Endometrial microvascular endothelial cells (primary cell): Measurements from ENCODE around the gene SERTAD4. TPM values are rescaled to one million over a fixed set of nuclear protein-coding genes. Genes with fewer than 3 reads are reported as not detected.

Source experiments
- in situ Hi-C: cut with HindIII; loops from 2 replicates; pipeline ENCODE4 v1.10.0; 2017; ENCODE audit warnings: low sequenced_read_pairs, low pct_unique_long_range_greater_than_20kb; ENCODE audit errors: inconsistent ontology term
- total RNA-seq: library from RNA; depleted of rRNA; stranded (reverse); fragments of >200 nt; gene quantifications from one replicate; pipeline ENCODE4 v1.2.3, GENCODE V29; 2015; ENCODE audit errors: inconsistent ontology term

Gene SERTAD4
- total RNA-seq, 1 donor from 2014 or later, result 0.46 TPM

DNA sequence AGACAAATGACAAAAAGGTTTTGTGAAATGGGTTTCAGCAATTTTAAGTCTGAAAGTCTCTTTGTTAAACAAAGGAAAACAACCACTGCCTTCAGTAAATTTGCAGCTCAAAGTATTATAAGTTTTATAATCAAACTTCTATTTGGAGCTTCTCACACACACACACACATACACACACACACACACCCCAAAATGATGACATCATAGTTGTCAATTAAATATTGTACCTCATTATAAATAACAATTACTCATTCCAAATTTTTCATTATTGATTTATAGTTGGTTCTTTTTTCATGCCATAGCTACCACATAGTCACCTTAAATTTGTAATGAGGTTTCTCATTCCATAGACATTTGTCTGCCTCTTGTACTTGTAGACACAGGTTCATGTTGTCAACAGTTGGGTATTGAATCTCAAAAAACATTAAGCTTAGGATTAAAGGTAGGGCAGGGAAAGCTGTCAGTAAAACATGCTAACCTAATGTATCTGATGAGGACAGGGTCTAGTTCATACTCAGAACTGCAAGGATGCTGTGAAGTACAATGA lies 2.4 kb upstream of the SERTAD4 start:
- in situ Hi-C loops, result loop anchor here (25.0 kb wide), 1 partner anchor 393 kb away; the partner anchor contains the start of gene UTP25

DNA sequence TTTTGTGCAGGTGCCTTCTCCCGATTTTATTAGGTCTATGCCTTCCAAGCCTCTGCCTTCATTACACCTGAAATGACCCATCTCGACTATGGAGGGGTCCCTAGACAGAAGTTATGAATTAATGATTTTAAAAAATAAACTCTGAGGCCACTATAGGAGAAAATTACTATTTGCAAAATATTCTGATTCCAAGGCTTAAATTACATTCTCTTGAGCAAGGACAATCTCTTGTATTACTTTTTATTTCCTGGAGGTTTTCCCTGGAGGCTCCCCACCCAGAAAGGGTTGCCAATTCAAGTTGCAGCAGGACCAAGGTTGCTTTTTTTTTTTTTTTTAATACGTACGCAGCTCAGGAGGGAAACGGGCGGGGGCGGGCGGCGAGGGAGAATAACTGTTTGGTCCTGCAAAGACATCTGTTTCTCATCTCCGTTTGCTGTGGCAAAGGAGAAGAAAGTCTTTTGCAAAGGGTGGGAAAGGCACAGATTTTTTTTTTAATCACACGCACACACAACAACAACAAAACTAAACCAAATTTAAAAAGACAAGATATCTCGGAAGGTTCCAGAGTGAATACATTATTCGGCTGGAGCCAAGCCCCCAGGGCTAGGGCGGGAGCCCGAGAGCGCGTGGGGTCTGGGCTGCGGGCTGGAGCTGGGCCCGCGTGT lies 618 bp upstream of the SERTAD4 start:
- in situ Hi-C loops, result loop anchor here (25.0 kb wide), 1 partner anchor 395 kb away; the partner anchor contains the start of gene UTP25

DNA sequence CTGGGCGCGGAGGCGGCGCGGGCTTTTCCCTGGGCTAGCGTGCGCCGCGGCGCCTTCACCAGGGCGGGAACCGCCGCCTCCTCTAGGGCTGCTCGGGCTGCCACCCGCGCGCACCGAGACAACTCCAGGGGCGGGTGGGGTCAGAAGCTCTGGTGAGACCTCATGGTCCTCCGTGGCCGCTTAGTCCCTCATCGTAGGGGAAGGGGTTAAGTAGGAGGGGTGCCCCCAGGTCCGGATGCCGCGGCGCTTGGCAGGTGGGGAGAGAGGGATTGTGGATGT lies 559 bp downstream of the SERTAD4 start:
- in situ Hi-C loops, result loop anchor here (25.0 kb wide), 1 partner anchor 396 kb away; the partner anchor contains the start of gene UTP25

DNA sequence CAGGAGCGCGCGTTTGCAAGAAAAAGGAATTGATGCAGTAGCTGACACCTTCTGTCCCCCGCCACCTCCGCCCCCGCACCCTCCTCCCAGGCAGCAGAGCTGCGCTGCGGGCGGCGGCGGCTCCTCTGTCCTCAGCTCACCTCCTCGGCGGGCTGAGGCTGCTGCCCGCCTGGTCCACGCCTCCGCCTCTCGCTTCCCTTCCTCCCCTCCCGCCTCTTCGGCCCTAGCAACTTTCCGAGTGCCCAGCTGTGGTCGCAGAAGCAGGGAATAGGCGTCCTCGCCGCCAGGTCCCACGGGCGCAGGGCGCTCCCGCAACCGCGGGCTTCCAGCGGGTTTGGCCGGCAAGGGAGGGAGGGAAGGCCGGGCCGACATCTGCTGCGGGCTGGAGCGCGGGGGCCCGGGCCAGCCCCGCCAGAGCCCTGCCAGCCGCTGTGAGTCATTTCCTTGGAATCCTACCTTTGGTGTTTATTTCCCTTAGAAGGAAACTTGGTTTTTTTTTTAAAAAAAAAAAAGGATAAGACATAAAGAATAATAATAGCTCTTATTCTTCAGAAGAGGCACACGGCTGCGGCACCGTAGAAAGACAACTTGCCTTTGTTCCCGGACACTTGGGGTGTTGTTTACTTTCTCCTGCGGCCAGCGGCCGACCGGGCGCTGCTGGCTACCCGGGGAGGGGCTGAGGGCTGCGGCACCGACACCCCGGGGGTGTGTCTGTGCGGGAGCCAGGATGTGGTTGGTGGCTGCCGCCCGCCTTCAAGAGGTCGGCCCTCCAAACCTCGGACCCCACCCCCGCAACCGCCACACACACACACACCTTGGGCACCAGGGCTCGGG lies 1.1 kb downstream of the SERTAD4 start:
- in situ Hi-C loops, result loop anchor here (25.0 kb wide), 1 partner anchor 396 kb away; the partner anchor contains the start of gene UTP25

DNA sequence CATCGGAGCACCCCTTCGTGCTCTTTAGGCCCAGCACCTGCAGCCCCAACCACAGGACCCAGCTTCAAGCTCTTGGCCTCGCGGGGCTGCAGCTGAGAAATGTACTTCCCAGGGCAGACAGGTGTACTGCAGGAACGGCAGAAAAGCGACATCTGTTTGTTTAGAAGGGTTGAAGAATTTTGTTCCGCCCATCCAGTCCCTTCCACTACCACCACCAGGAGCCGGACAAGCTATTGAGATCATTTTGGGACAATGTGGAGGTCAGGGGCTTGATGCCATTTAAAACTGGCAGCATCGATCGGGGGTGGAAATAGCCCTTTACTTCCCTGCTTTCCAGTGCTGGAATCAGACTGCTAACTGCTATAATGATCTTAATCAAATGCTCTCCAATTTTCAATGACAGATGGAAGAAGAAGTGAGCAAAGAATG lies 1.7 kb downstream of the SERTAD4 start:
- in situ Hi-C loops, result loop anchor here (25.0 kb wide), 1 partner anchor 397 kb away; the partner anchor contains the start of gene UTP25

DNA sequence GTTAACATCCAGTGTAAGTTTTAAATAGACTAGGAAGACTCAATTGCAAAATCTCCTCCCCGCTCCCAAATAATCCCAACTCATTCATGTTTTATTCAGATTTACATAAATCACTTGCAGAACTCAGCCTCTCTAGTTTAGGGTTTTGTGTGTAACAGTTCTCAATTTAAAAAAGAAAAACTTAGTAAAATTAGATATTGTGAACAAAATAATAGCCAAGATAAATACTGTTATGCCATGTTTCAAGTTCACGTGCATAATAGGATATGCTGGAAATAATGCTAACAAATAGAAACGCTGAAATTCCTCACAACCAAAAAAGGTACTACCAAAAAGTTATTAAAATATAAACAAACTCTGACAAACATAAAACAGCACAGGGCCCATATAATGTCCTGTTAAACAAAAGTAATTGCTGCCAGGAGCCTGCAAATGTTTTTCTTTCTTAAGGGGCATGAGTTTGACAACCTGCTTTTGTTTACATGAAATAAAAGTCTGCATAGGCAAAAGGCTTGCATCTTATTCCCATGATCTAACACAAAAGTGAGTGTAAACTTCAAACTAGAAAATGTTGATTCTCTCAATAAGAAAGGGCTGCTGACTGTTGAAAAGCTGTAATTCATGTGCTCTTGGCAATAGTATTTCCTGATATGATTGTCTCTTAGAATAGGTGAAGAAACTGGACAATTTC lies 2.9 kb downstream of the SERTAD4 start:
- in situ Hi-C loops, result loop anchor here (25.0 kb wide), 1 partner anchor 398 kb away; the partner anchor contains the start of gene UTP25

DNA sequence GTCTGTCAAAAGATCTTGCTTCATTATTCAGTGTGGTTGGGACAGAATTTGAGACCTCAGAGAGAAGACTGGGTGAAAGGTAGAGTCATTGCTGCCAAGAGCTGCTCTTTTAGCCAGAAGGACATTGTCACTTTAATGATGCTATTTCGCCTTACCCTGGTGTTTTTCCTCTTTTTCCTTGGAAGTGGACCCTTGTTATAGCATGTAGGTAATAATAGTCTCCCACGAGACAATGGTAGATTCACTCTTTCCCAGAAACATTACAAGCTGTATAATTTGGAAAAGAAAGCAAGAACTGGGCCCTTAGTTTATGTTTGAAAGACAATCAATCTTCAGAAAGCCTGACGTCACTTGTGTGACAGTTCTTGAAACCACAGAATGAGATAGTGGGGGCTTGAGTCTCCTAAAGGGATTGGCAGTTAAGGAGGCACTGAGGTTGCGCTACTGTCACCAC lies 3.8 kb downstream of the SERTAD4 start:
- in situ Hi-C loops, result loop anchor here (25.0 kb wide), 1 partner anchor 399 kb away; the partner anchor contains the start of gene UTP25

DNA sequence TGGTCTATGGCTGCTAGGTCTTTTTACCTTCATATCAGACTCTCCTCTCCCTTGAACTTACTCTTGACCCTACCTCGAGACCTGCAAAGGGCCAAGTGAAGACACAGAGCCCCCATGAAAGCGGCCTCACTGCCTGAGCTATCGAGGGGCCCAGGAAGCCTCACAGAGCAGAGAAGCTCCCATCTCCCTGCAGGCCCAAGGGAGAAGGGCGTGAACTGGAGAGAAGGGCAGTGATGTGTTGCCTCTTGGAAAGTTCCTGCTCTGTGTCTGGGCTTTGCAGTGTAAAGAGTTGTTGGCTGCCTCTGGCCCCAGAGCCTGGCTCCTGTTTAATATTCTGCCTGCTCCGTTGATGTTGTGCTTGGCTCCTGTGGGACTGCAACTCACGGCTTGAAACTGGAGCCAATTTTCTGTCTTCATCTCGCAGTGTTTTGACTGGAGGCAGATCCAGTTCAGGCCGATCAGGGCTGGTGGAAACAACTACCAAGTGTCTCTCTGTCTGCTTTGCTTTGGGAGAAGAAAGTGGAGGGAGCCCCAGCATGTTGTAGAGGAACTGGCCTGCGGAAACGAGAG lies 4.3 kb downstream of the SERTAD4 start:
- in situ Hi-C loops, result loop anchor here (25.0 kb wide), 1 partner anchor 400 kb away; the partner anchor contains the start of gene UTP25

DNA sequence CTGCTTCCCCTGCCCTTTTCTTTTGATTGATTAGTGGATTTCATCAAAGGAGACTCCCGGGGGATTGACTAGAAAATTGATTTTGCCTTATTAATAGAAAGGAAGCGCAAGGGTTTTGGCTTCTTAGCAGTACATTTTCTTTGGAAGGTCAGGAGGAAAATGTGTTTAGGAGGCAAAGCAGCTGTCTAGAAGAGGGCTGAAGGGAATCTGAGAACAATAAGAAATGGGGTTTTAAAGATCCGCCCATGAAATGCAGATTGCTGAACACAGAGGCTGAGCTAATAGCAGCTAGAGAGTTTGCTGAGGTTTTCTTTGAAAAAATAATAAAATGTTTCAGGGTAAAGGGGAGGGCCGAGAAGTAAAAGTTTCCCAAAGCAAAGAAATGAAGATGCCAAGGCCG lies 4.9 kb downstream of the SERTAD4 start:
- in situ Hi-C loops, result loop anchor here (25.0 kb wide), 1 partner anchor 400 kb away; the partner anchor contains the start of gene UTP25

DNA sequence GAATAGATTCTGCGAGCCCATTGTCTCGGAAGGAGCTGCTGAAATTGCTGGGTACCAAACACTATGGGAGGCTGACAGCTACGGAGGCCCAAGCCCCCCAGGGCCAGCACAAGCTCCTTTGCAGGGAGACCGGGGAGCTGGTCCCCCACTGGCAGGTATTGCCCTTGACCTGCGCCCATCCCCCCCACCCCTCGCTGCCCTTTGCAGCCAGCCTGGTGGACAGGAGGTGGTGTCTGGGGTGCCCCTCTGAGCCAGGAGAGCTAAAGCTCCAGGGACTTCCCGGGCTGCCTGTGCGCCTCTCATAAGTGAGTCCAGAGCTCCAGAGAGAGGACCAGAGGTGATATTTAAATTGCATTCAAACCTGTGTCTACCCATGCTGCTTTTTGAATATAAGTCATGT lies 5.4 kb downstream of the SERTAD4 start:
- in situ Hi-C loops, result loop anchor here (25.0 kb wide), 1 partner anchor 401 kb away; the partner anchor contains the start of gene UTP25

DNA sequence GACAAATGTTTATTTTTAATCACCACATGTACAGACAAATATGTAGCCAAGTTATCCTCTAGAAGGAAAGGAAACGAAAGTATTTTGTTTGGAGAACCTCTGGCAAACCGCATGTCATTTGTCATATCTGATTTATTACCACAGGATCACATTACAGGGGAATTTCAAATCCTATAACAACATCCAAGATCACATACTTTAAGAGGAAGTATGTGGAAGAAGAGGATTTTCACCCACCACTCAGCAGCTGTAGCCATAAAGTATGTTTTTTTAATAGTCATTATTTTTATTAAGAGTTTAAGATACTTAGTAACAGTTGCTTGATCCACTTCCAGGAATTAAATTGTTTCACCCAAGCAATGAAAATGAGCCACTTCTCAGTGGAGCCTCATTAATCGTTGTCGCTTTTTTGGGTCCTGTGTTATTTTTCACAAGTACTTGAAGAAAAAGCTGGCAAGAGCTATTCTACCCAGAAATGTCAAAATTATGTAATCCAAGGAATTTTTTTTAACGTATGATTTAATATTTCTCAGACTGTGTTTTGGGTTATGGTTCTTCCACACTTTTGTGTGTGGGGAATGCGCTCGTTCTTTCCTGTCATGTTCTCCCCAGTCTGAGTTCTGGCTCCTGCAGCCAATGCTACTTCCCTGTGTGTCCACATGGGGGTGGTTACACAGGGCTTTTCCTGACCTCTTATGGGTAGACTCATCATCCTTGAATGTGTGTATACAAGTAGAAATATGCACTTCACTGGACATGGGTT lies 6.9 kb downstream of the SERTAD4 start:
- in situ Hi-C loops, result loop anchor here (25.0 kb wide), 1 partner anchor 402 kb away; the partner anchor contains the start of gene UTP25

DNA sequence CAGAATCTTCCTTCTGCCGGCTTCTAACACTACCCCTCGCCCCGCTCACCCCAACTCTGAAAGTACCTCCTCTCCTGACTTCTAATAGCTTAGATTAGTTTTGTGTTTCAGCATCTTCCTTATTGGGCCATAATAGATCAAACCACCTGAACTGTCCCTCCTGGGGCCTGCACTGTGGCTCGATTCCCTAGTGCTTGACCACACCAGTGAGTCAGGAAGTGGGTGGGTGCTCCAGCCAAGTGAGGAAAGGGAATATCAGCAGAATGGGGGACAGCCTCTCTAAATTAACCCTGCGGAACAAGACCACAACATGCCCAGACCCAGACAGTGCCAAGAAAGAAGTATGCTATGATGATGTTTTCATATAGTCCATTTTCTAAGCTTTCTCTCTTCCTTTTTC lies 8.5 kb downstream of the SERTAD4 start:
- in situ Hi-C loops, result loop anchor here (25.0 kb wide), 1 partner anchor 404 kb away; the partner anchor contains the start of gene UTP25

DNA sequence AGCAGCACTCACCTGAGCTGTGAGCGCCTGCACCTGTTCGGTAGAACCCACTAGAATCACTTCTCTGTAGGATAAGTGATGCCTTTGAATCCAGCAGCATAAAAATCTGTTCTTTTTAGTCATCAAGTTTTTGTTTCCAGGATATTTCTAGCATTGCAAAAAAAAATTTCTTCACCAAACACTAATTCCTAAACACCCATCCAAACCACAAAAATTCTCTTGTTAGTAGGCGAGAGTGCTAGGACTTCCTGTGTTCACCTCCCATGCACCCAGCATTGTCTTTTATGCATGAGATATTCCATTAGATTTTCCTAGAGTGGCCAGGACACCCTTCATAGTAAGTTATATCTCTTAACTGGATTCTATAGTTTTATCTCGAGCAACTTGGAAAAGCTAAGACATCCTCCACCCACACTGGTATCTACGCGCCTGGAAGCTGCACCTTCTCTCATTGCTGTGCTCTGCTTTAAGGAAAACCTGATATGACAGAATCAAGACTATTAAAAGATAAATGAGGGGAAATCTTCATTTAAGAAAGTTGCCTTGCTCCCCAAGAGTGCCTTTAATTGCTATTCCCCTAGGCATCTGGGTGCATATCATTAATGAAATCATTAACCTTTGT lies 12.3 kb downstream of the SERTAD4 start:
- in situ Hi-C loops, result loop anchor here (25.0 kb wide), 1 partner anchor 408 kb away; the partner anchor contains the start of gene UTP25

DNA sequence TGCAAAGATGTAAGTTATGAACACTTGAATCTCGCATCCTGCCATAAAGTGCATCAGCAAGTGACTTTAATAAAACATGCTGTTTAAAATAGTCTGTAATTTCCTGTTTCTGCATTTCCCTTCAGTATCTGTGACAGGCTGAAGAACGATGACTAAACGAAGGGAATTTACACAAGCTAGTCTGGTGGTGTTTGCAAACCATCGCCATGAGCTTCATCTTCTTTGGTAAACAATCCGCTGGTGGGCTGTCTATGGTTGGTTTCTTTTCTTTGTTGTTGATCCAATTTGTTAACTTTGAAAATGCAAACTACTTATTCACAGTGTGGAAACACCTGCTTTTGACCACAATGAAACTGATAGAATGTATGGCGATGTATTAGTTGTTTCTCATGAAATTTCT lies 13.9 kb downstream of the SERTAD4 start:
- in situ Hi-C loops, result loop anchor here (25.0 kb wide), 1 partner anchor 409 kb away; the partner anchor contains the start of gene UTP25

DNA sequence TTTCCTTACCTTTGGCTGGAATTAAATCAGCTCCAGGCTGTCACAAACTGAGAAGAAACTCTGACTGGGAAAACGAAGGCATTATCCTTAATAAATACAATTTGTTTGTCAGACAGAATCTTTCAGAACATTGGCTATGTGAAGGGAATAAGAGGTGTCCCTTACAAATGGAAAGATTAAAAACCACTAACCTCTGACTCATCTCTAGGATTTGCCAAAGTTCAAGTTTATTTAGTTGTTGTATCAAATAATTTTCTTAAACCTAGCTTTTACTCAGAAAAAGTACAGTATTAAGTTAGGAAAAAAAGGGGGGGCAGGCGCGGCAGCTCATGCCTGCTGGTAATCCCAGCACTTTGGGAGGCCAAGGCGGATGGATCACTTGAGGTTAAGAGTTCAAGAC lies 15.7 kb downstream of the SERTAD4 start:
- in situ Hi-C loops, result loop anchor here (25.0 kb wide), 1 partner anchor 411 kb away; the partner anchor contains the start of gene UTP25

DNA sequence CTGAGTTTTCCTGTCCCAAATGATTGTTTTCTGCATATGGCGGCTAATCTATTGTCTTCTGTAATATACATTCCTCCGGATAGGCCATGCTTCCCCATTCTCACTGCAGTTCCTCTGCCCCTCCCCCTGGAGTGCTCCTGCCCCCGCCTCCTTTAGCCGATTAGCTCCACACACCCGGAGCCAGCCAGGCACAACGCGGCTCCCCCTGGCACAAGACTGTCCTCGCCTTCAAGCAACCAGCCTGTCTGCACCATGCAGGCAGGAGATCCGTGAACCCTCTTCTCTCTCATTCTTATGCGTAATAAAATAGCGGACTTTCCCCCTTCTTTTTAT lies 18.0 kb downstream of the SERTAD4 start:
- in situ Hi-C loops, result no loop called here

DNA sequence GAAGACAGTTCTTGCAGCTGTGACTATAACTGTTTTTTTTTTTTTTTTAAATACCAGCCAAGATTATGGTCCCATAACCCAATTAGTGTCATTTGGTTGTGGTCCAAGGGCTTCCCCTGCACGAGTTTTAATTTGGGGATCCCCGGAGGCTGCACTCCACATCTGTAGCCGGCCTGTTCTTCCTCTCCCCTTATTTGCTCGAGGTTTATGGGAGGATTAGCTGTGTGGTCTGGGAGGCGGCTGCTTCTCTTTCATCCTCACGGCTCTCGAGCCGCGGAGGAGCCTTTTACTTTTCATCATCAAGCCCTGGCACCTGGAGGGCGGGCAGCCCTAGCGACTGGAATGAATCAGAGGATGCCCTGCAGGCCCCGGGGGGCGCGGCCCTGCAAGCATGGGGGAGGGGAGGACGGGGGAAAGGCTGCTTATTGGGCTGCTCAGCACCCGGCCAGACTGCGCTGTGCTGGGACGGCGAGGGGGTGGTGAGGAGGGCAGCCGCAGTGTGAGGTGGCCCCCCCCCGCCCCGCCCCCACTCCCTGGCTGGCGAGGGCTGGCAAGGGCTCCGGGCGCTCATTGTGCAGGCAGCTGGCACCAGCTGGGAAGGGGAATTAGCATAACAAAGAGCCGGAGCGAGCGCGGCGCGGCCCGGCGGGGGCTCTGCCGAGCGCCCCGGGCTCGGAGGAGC lies 18.5 kb downstream of the SERTAD4 start:
- in situ Hi-C loops, result no loop called here
